ENCODE data around the gene TEX36. TPM values are rescaled to one million over a fixed set of nuclear protein-coding genes. Genes with fewer than 3 reads are reported as not detected.

The TEX36 gene
- total RNA-seq, 1 experiment from 2014 or later = 1.1 TPM

GRCh38 chr10:125626671-125627070 is 56.3 kb downstream of the TEX36 start:
- Histone ChIP-seq H3K9me3 (ENCODE audit: insufficient read depth, low read depth) (no peaks in the 10 kb centered on the region), H4K20me1 (ENCODE audit: insufficient read depth) (no peaks in the 10 kb centered on the region), H3K4me1 (replicated peaks; ENCODE audit: insufficient read depth) (no peaks in the 10 kb centered on the region), H3K4me3 (no peak overlapping the region), H3K9me2 (ENCODE audit: insufficient read depth) (no peaks in the 10 kb centered on the region), H2AFZ (no peak overlapping the region), H3K79me2 (ENCODE audit: low read depth) (no peaks in the 10 kb centered on the region), H3K4me2 (no peak overlapping the region), H3K27ac (no peak overlapping the region), H3K36me3 (ENCODE audit: low read depth) (no peaks in the 10 kb centered on the region), H3F3A (ENCODE audit: insufficient read depth, low read depth) (no peaks in the 10 kb centered on the region), H3K27me3 (ENCODE audit: insufficient read depth, low read depth) (no peaks in the 10 kb centered on the region)
- CTCF ChIA-PET = no interaction called here
- POLR2A ChIA-PET (ENCODE audit: unreplicated experiment) = no interaction called here
- TF ChIP-seq, protein P1, sequence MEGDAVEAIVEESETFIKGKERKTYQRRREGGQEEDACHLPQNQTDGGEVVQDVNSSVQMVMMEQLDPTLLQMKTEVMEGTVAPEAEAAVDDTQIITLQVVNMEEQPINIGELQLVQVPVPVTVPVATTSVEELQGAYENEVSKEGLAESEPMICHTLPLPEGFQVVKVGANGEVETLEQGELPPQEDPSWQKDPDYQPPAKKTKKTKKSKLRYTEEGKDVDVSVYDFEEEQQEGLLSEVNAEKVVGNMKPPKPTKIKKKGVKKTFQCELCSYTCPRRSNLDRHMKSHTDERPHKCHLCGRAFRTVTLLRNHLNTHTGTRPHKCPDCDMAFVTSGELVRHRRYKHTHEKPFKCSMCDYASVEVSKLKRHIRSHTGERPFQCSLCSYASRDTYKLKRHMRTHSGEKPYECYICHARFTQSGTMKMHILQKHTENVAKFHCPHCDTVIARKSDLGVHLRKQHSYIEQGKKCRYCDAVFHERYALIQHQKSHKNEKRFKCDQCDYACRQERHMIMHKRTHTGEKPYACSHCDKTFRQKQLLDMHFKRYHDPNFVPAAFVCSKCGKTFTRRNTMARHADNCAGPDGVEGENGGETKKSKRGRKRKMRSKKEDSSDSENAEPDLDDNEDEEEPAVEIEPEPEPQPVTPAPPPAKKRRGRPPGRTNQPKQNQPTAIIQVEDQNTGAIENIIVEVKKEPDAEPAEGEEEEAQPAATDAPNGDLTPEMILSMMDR (conservative IDR thresholded peaks at IDR 0.05) = no peak
- TF ChIP-seq EZH2 (IDR thresholded peaks at IDR 0.05; ENCODE audit: low read depth) = no peak
- intact Hi-C loops (cut with micrococcal nuclease; ENCODE audit: unreplicated experiment) = loop anchor here (10.0 kb wide), 1 partner anchor 182 kb away; no protein-coding TSS in a partner anchor
- DNase-seq = no peak
- BruUV-seq (replicated peaks) = no TSS peak

DNA sequence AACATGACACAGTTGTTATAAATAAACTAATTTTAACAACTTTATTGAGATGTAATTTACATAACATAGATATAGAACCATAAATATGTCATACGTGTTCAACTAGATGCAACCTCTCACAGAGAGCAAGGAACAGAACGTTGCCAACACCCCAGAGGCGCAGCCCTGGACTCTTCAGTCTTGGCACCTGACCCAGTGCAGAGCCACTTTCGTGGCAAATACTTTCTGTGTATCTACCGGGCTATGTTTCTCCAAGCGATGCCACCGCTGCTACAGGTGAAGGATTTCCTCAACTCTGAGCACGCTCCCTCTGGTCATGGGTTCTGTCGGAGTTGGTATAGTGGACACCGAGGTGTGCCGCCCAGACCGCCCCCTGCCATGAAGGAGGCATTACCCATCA is 57.4 kb downstream of the TEX36 start:
- ChIA-PET CTCF (no interaction called here), POLR2A (ENCODE audit: unreplicated experiment) (no interaction called here)
- intact Hi-C loops (cut with micrococcal nuclease; ENCODE audit: unreplicated experiment) = loop anchor here (10.0 kb wide), 1 partner anchor 181 kb away; no protein-coding TSS in a partner anchor
- Histone ChIP-seq H2AFZ (no peak overlapping the region), H3K27me3 (ENCODE audit: insufficient read depth, low read depth) (no peaks in the 10 kb centered on the region), H3K4me1 (replicated peaks; ENCODE audit: insufficient read depth) (no peaks in the 10 kb centered on the region), H3K9me3 (ENCODE audit: insufficient read depth, low read depth) (no peaks in the 10 kb centered on the region), H3K9me2 (ENCODE audit: insufficient read depth) (no peaks in the 10 kb centered on the region), H4K20me1 (ENCODE audit: insufficient read depth) (no peaks in the 10 kb centered on the region), H3K27ac (no peak overlapping the region), H3K4me3 (no peak overlapping the region), H3K36me3 (ENCODE audit: low read depth) (no peaks in the 10 kb centered on the region), H3K79me2 (ENCODE audit: low read depth) (no peaks in the 10 kb centered on the region), H3K4me2 (no peak overlapping the region), H3F3A (ENCODE audit: insufficient read depth, low read depth) (no peaks in the 10 kb centered on the region)
- no peak for TF ChIP-seq EZH2 (IDR thresholded peaks at IDR 0.05; ENCODE audit: low read depth)
- TF ChIP-seq, protein P1 (conservative IDR thresholded peaks at IDR 0.05) = no peak
- DNase-seq = no peak
- no TSS peak for BruUV-seq (replicated peaks)

GRCh38 chr10:125624800-125625199 is 58.2 kb downstream of the TEX36 start:
- no peaks in the 10 kb centered on the region for H3F3A ChIP-seq (ENCODE audit: insufficient read depth, low read depth)
- ChIA-PET CTCF (no interaction called here), POLR2A (ENCODE audit: unreplicated experiment) (no interaction called here)
- no peaks in the 10 kb centered on the region for H3K4me1 ChIP-seq (replicated peaks; ENCODE audit: insufficient read depth)
- H3K27ac ChIP-seq = no peak overlapping the region
- H2AFZ ChIP-seq = no peak overlapping the region
- intact Hi-C loops (cut with micrococcal nuclease; ENCODE audit: unreplicated experiment) = loop anchor here (10.0 kb wide), 1 partner anchor 180 kb away; no protein-coding TSS in a partner anchor
- H3K4me3 ChIP-seq = no peak overlapping the region
- H3K27me3 ChIP-seq (ENCODE audit: insufficient read depth, low read depth) = no peaks in the 10 kb centered on the region
- no peaks in the 10 kb centered on the region for H4K20me1 ChIP-seq (ENCODE audit: insufficient read depth)
- H3K9me3 ChIP-seq (ENCODE audit: insufficient read depth, low read depth) = no peaks in the 10 kb centered on the region
- no TSS peak for BruUV-seq (replicated peaks)
- H3K9me2 ChIP-seq (ENCODE audit: insufficient read depth) = no peaks in the 10 kb centered on the region
- H3K4me2 ChIP-seq = no peak overlapping the region
- no peaks in the 10 kb centered on the region for H3K36me3 ChIP-seq (ENCODE audit: low read depth)
- DNase-seq = no peak
- no peaks in the 10 kb centered on the region for H3K79me2 ChIP-seq (ENCODE audit: low read depth)
- TF ChIP-seq, protein P1 (conservative IDR thresholded peaks at IDR 0.05) = no peak
- TF ChIP-seq EZH2 (IDR thresholded peaks at IDR 0.05; ENCODE audit: low read depth) = no peak
